Bronchial epithelial cell (primary cell): ENCODE data around the gene PIGO. TPM values are rescaled to one million over a fixed set of nuclear protein-coding genes. Genes with fewer than 3 reads are reported as not detected.

ENCODE experiments used
- DNase-seq: peaks from one replicate; pipeline ENCODE4 v3.0.0-alpha.2; 2010; ENCODE audit warnings: low read depth
- FAIRE-seq: peaks from 2 replicates; lab custom pipeline; 2011; peaks lifted over from hg19 to GRCh38; lab: Jason Lieb, UNC
- H3K27me3 ChIP-seq: 2 replicates; pipeline ENCODE4 v1.5.1; 2011; ENCODE audit warnings: low read length; ENCODE audit not compliant: control insufficient read depth, insufficient read depth
- H3K36me3 ChIP-seq: 2 replicates; pipeline ENCODE4 v1.5.1; 2011; ENCODE audit warnings: low read length; ENCODE audit not compliant: control insufficient read depth, insufficient read depth
- H3K4me3 ChIP-seq: 2 replicates; pipeline ENCODE4 v1.5.1; 2011; ENCODE audit warnings: mild to moderate bottlenecking, low read depth, low read length, control low read depth
- total RNA-seq: library from RNA; depleted of rRNA; stranded (reverse); fragments of >200 nt; gene quantifications from 2 replicates; pipeline ENCODE4 v1.2.1, GENCODE V29; 2014
- TF ChIP-seq, protein P1 (sequence below): IDR thresholded peaks from 2 replicates; pipeline ENCODE4 v1.5.1; 2011; ENCODE audit warnings: mild to moderate bottlenecking, moderate library complexity, low read length, control low read depth, inconsistent platforms; ENCODE audit not compliant: insufficient read depth, severe bottlenecking

Gene PIGO
- total RNA-seq, 1 donor from 2014 or later: 25.3 TPM

DNA sequence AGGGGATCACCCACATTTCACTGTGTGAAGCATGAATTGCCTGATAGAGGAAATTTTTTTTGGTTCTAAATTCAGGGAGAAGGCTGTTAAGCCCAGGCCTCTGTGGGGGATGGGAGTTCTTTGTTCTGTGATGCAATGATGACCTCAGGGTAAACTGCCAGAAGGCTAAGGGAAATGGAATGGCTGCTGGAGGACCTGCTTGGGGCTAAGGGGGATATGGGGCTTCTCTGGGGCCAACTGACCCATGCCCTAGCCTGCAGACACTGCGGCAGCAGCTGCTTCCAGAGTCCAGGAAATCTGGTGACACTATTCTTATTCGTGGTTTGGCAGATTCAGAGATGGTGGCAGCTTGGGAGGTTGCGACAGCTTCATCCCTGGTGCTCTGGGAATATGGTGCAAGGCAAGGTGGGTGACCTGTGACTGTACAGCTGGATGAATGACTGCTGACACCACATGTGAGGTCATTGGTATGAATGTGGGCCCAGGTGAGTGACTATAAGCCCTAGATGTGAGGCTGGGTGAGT is 54.2 kb downstream of the PIGO start:
- Histone ChIP-seq H3K27me3 (no peaks in the 10 kb centered on the region), H3K4me3 (no peak overlapping the region), H3K36me3 (peaks cover 1% of the 10 kb centered on the region)
- DNase-seq: peak; percentile 88
- FAIRE-seq: no peak
- TF ChIP-seq, protein P1, sequence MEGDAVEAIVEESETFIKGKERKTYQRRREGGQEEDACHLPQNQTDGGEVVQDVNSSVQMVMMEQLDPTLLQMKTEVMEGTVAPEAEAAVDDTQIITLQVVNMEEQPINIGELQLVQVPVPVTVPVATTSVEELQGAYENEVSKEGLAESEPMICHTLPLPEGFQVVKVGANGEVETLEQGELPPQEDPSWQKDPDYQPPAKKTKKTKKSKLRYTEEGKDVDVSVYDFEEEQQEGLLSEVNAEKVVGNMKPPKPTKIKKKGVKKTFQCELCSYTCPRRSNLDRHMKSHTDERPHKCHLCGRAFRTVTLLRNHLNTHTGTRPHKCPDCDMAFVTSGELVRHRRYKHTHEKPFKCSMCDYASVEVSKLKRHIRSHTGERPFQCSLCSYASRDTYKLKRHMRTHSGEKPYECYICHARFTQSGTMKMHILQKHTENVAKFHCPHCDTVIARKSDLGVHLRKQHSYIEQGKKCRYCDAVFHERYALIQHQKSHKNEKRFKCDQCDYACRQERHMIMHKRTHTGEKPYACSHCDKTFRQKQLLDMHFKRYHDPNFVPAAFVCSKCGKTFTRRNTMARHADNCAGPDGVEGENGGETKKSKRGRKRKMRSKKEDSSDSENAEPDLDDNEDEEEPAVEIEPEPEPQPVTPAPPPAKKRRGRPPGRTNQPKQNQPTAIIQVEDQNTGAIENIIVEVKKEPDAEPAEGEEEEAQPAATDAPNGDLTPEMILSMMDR: no peak

Other genes with a start within 250 kb of the PIGO start
- 0.13 and 0.26 TPM in 2 replicates for gene PHF24, start 138.3 kb downstream of the PIGO start, total RNA-seq
- gene DNAJB5, start 106.8 kb downstream of the PIGO start, total RNA-seq: 8.2 and 11.0 TPM in 2 replicates
- 320 and 342 TPM in 2 replicates for gene VCP, start 24.0 kb downstream of the PIGO start, total RNA-seq
- 7.6 and 9.7 TPM in 2 replicates for gene FANCG, start 16.6 kb downstream of the PIGO start, total RNA-seq
- 165 and 248 TPM in 2 replicates for gene STOML2, start 6.5 kb upstream of the PIGO start, total RNA-seq
- gene ATOSB, start 19.3 kb upstream of the PIGO start, total RNA-seq: 10.3 and 12.2 TPM in 2 replicates
- gene UNC13B, start 65.4 kb upstream of the PIGO start, total RNA-seq: 16.8 and 30.6 TPM in 2 replicates